Mesodermal cell (in vitro differentiated cells): Measurements from ENCODE around the gene LEMD3.

ENCODE experiments used
- H3K27ac ChIP-seq: 2 replicates; pipeline ENCODE4 v1.7.0; 2013; ENCODE audit warnings: mild to moderate bottlenecking, low read depth, low read length, moderate library complexity; ENCODE audit not compliant: severe bottlenecking
- H3K36me3 ChIP-seq: 2 replicates; pipeline ENCODE4 v1.7.1; 2013; ENCODE audit warnings: mild to moderate bottlenecking, low read length, moderate library complexity; ENCODE audit not compliant: control insufficient read depth, insufficient read depth
- H3K4me1 ChIP-seq: one replicate; pipeline ENCODE4 v1.7.1; 2013; ENCODE audit warnings: mild to moderate bottlenecking, low read length; ENCODE audit not compliant: insufficient read depth, control insufficient read depth, poor library complexity, severe bottlenecking
- H3K4me3 ChIP-seq: 2 replicates; pipeline ENCODE4 v1.7.0; 2013; ENCODE audit warnings: low read length, control low read depth, mild to moderate bottlenecking; ENCODE audit not compliant: insufficient read depth, poor library complexity, severe bottlenecking; ENCODE audit errors: extremely low read depth
- H3K9me3 ChIP-seq: 2 replicates; pipeline ENCODE4 v1.7.1; 2013; ENCODE audit warnings: mild to moderate bottlenecking, low read length, moderate library complexity; ENCODE audit not compliant: control insufficient read depth
- WGBS, 2 experiments: methylation state at CpG; one replicate each; pipeline ENCODE4 v1.1.5; 2013; ENCODE audit warnings: missing lambda C conversion rate in 2 of 2; ENCODE audit not compliant: insufficient coverage in 2 of 2; 5-methylcytosine and 5-hydroxymethylcytosine counted together

The LEMD3 gene

DNA sequence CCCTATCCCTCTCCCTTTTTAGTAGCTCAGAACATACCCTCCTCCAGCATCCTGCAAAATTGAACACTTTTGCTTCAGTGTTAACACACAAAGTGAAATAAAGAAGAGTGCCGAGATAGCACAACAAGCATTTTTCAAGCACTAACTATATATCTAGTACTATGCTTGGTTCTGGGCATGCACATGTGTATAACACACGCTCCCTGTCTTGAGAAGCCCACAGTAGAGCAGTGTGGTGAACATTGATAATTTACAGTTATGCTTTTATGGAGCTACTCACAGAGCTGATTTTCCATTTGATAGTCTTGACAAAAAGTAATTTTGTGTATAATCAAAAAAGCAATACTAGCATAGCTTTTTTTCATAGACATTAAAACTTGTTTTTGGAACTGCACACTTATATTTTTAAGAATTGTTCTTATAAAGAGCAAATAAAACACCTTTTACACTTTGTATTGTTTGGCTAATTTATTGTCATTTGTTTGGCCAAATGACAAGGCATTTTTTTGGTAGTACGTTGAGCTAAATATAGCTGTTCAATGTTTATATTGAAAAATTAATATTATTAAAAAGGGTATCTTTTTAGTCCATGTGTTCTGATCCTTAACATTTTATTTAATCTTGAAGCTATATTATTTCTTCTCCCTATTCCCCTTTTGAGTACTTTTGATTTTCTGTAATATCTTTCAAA, 39.7 kb downstream of the LEMD3 start:
- Histone ChIP-seq H3K36me3 (peaks cover 9% of the 10 kb centered on the region), H3K27ac (no peak overlapping the region), H3K4me1 (peaks cover 5% of the 10 kb centered on the region), H3K9me3 (no peaks in the 10 kb centered on the region), H3K4me3 (no peak overlapping the region)
- 100% methylated on average over 1 of the region's 3 CpGs; no CpG with 5 or more reads in 1 of the 2 experiments for WGBS, 2 experiments

DNA sequence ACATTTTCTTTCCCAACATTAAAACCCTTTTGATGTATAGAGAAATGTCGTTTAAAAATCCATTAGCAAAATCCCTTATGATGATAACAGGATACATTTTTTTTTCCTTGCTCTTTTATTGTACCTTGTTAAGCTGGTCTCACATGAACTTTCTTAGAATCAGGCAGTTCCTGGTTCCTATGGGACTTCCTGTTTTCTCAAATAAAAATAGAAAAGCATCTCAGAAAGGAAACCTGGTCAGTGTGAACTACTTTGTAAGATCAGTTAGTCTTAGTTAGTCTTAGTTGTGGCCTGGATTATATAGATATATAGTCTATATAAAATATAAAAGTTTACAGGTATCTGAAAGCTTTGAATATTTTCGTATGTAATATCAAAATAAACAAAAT, 40.3 kb downstream of the LEMD3 start:
- Histone ChIP-seq H3K9me3 (no peaks in the 10 kb centered on the region), H3K4me3 (no peak overlapping the region), H3K4me1 (peaks cover 5% of the 10 kb centered on the region), H3K27ac (no peak overlapping the region), H3K36me3 (peaks cover 12% of the 10 kb centered on the region)
- no CpG with 5 or more reads among the region's 2 CpGs for WGBS, 2 experiments

- Histone ChIP-seq H3K4me3 (no peak overlapping the region), H3K4me1 (no peaks in the 10 kb centered on the region), H3K27ac (no peak overlapping the region), H3K9me3 (peaks cover 7% of the 10 kb centered on the region), H3K36me3 (peaks cover 39% of the 10 kb centered on the region)
Observed at GRCh38 chr12:65217086-65217485, 47.7 kb downstream of the LEMD3 start.

GRCh38 chr12:65220761-65221160, 51.4 kb downstream of the LEMD3 start:
- Histone ChIP-seq H3K4me3 (no peak overlapping the region), H3K27ac (no peak overlapping the region), H3K36me3 (peaks cover 33% of the 10 kb centered on the region), H3K4me1 (no peaks in the 10 kb centered on the region), H3K9me3 (peaks cover 15% of the 10 kb centered on the region)
- WGBS, 2 experiments: no CpG with 5 or more reads among the region's 2 CpGs

DNA sequence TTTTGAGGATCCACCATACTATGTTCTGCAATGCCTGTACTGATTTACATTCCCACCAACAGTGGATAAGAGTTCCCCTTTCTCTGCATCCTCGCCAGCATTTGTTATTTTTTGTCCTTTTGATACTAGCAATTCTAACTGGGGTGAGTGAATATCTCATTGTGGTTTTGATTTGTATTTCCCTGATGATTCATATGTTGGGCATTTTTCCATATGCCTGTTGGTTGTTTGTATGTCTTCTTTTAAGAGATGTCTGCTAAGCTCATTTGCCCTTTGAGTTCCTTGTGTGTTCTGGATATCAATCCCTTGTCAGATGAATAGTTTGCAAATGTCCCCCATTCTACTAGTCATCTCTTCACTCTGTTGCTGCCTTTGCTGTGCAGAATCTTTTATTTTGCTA, 60.1 kb downstream of the LEMD3 start:
- WGBS, 2 experiments: no CpG with 5 or more reads among the region's 1 CpG
- Histone ChIP-seq H3K36me3 (peaks cover 14% of the 10 kb centered on the region), H3K27ac (no peak overlapping the region), H3K9me3 (peaks cover 6% of the 10 kb centered on the region), H3K4me3 (no peak overlapping the region), H3K4me1 (no peaks in the 10 kb centered on the region)

DNA sequence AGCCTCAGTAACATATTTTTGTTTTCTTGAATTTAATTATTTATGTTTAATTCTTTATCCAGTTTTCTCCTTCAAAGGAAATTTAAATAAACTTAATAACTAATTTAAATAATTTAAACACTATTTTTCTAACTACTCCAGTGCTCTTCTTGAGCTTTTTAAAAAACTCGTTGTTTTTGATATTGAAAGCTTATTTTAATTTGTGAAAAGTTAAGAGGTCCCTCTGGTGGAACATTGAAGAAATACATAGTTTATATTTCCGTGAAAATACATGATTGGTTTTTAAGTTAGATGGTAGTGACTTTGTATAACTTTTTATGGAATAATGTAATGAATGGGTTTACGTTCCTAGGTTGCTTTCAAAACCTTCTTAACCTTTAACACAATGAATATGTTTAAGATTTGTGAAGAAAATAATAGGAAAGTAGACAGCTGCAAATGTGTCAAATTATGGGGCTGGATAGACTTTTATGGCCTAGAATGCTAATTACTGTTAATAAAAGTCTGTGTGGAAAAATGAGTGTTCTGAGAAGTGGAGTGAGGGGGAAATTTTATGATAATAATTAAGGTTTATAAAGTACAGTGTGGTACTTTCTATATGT, 63.2 kb downstream of the LEMD3 start:
- Histone ChIP-seq H3K4me3 (no peak overlapping the region), H3K36me3 (peaks cover 10% of the 10 kb centered on the region), H3K9me3 (peaks cover 3% of the 10 kb centered on the region), H3K4me1 (no peaks in the 10 kb centered on the region), H3K27ac (no peak overlapping the region)
- WGBS, 2 experiments: 80% methylated on average over 2 of the region's 3 CpGs; no CpG with 5 or more reads in 1 of the 2 experiments

DNA sequence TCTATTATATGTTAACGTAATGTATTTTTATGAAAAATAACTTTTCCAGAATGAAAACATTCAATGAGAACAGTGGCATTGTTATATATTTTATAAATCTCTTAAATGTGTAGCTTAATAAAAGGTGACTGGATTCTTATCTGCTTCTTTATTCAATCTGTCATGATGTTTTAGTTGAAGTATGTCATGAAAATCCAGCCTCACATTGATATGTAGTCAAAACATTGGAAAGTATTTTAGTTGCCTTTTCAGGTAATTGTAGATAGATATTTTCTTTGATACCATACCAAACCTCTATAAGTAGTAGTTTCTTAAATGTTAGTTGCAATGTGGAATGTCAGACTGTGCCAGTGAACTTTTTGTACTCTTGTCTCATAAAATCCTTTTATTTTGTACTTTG, 67.8 kb downstream of the LEMD3 start:
- Histone ChIP-seq H3K36me3 (peaks cover 10% of the 10 kb centered on the region), H3K4me3 (no peak overlapping the region), H3K27ac (no peak overlapping the region), H3K4me1 (no peaks in the 10 kb centered on the region), H3K9me3 (no peaks in the 10 kb centered on the region)
- no CpG with 5 or more reads among the region's 1 CpG for WGBS, 2 experiments

DNA sequence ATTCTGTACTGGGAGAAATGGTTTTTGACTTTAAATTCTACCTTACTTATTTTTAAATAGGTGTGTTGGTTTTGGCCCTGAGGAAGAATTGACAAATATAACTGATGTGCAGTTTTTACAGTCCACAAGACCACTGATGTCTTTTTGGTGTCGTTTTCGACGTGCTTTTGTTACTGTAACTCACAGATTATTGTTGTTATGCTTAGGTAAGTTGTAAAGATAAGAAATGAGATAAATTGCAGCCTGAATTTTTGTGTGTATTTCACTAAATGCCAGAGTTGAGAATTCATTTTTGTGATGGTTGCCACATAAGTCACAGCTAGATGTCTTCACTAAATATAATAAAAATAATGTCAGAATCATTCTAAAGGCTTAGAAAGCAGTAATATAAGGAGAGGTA, 69.2 kb downstream of the LEMD3 start:
- H3K4me3 ChIP-seq: no peak overlapping the region
- H3K36me3 ChIP-seq: peaks cover 13% of the 10 kb centered on the region
- no peaks in the 10 kb centered on the region for H3K9me3 ChIP-seq
- no peak overlapping the region for H3K27ac ChIP-seq
- WGBS, 2 experiments: 96 to 100% methylated on average over 3 of the region's 3 CpGs
- H3K4me1 ChIP-seq: no peaks in the 10 kb centered on the region

DNA sequence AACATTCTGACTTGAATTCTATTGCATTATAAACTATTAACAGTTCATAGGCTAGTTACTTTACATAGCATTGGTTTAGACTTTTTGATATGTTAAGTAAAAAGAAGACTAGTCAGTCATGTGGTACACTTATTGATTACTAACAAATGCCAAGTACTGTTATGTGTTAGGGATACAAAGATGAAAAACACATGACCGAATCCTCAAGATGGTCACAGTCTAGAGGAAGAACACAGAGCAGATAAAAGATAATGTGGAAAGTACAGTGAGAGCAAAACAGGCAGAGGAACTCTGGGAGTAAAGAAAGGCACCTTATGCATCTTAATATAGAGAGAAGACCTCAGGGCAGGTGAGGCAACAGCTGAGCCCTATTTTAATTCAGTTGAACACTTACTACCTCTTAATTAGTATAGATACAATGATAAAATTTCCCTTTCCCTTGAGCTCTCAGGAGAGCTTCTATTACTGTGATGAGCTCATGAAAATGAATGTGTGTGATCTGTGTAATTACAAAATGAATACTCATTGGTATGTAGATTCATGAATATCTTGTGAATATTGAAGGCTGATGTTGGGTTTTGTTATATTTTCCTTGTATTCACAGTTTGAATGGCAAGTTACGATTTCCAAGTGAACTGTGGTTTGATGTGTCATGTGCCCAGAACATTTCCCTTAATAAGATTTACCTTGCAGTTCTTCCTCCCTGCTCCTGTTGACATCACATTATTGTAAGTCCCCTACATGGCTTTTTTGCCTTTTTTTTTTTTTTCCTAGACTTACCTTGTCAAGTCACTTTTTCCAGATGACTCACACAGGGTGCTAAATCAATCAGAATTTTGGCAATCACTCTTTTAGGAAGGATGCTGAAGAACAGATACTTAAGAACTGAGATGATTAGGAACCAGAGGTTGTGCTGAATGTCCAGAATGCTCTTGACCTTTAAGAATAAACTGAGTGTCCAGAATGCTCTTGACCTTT, 79.6 kb downstream of the LEMD3 start:
- Histone ChIP-seq H3K4me1 (no peaks in the 10 kb centered on the region), H3K9me3 (no peaks in the 10 kb centered on the region), H3K27ac (no peak overlapping the region), H3K4me3 (no peak overlapping the region), H3K36me3 (peaks cover 19% of the 10 kb centered on the region)
- 100% methylated on average over 1 of the region's 2 CpGs for WGBS, 2 experiments

- H3K36me3 ChIP-seq: peaks cover 3% of the 10 kb centered on the region
- no peak overlapping the region for H3K27ac ChIP-seq
- no peaks in the 10 kb centered on the region for H3K9me3 ChIP-seq
- no peaks in the 10 kb centered on the region for H3K4me1 ChIP-seq
- WGBS, 2 experiments: 67 to 75% methylated on average over 1 of the region's 1 CpG
- H3K4me3 ChIP-seq: no peak overlapping the region
Observed at GRCh38 chr12:65252515-65252914, 83.1 kb downstream of the LEMD3 start.
